CD4-positive, alpha-beta T cell treated with Interleukin-17A for 4 hours (primary cell): Measurements from ENCODE around the gene TBC1D20.
"Not testable (repeated sequence)": the region's sequence is repeated elsewhere in the genome, so short reads cannot be mapped to it uniquely, and the experiment has no call there.

Experiments
- DNase-seq: peaks from one replicate; pipeline ENCODE4 v3.0.0-alpha.2; 2020; ENCODE audit warnings: mixed read lengths

TBC1D20 gene

GRCh38 chr20:400454-401275 is 61.7 kb downstream of the TBC1D20 start:
- DNase-seq = no peak

- DNase-seq = no peak
Observed at GRCh38 chr20:400128-400453, 62.2 kb downstream of the TBC1D20 start.

- no peak for DNase-seq
Observed at GRCh38 chr20:399182-399707, 63.1 kb downstream of the TBC1D20 start.

- DNase-seq = no peak
Observed at GRCh38 chr20:397432-398237, 64.7 kb downstream of the TBC1D20 start.

- DNase-seq = no peak
Observed at GRCh38 chr20:396619-397431, 65.5 kb downstream of the TBC1D20 start.

- no peak for DNase-seq
Observed at GRCh38 chr20:396252-396618, 66.1 kb downstream of the TBC1D20 start.

GRCh38 chr20:393296-393695 is 69.0 kb downstream of the TBC1D20 start:
- not testable (repeated sequence) for DNase-seq

GRCh38 chr20:391041-391711 is 71.2 kb downstream of the TBC1D20 start:
- no peak for DNase-seq

- DNase-seq = no peak
Observed at GRCh38 chr20:389220-389619, 73.1 kb downstream of the TBC1D20 start.

GRCh38 chr20:388034-388994 is 74.0 kb downstream of the TBC1D20 start:
- no peak for DNase-seq

GRCh38 chr20:387520-387919 is 74.8 kb downstream of the TBC1D20 start:
- DNase-seq = no peak

- not testable (repeated sequence) for DNase-seq
Observed at GRCh38 chr20:386634-387033, 75.7 kb downstream of the TBC1D20 start.
